Measurements from ENCODE around the gene AADACL4.

AADACL4 gene

DNA sequence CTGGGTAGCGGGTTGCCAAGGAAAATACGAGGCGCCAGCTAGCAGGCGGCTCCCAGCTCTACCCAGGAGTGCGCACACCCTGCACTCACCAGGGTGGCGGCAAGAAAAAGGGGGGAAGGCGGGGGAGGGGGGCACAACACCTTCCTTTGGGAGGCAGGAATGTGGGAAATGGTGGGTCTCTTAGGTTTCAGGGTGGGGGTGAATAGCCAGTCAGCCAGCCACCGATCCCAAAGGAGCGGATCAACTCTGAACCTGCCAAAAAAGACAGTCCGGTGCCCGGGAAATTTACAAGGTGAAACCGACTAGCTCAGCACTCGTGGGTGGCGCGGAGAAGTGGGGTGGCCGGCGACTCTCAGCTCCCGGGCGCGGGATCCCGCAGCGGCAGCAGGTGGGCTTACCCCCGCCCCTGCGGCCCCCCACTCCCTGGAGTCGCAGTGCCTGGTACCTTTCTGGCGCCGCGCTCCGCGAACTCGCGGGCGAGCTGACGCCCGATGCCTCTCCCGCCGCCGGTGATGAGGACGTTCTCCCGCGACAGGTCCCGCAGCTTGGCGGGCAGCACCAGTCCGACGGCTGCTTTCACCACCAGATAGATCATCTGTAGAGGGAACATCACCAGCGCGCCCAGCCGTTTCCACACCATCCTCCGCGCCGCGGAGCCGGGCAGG is 27.0 kb upstream of the AADACL4 start:
- H3K9ac ChIP-seq (ENCODE audit: low read depth, low read length), result peak overlapping the region; percentile 65
- peak; percentile 71 for TF ChIP-seq EZH2 (IDR thresholded peaks at IDR 0.05; ENCODE audit: borderline replicate concordance, low read depth, low read length, severe bottlenecking)
- TF ChIP-seq, protein P1, sequence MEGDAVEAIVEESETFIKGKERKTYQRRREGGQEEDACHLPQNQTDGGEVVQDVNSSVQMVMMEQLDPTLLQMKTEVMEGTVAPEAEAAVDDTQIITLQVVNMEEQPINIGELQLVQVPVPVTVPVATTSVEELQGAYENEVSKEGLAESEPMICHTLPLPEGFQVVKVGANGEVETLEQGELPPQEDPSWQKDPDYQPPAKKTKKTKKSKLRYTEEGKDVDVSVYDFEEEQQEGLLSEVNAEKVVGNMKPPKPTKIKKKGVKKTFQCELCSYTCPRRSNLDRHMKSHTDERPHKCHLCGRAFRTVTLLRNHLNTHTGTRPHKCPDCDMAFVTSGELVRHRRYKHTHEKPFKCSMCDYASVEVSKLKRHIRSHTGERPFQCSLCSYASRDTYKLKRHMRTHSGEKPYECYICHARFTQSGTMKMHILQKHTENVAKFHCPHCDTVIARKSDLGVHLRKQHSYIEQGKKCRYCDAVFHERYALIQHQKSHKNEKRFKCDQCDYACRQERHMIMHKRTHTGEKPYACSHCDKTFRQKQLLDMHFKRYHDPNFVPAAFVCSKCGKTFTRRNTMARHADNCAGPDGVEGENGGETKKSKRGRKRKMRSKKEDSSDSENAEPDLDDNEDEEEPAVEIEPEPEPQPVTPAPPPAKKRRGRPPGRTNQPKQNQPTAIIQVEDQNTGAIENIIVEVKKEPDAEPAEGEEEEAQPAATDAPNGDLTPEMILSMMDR (IDR thresholded peaks at IDR 0.05; ENCODE audit: borderline replicate concordance, extremely low read depth, low read length, poor library complexity, severe bottlenecking), result no peak
- peak overlapping the region; percentile 90 for H3K27ac ChIP-seq (ENCODE audit: low read length)
- DNase-seq (peak; percentile 43), ATAC-seq (ENCODE audit: insufficient read depth, low read depth) (no peak)
- peaks cover 54% of the 10 kb centered on the region for H3K79me2 ChIP-seq (ENCODE audit: insufficient read depth, low read length)
- peak overlapping the region; percentile 60 to 65 for H3K4me3 ChIP-seq (ENCODE audit: low read depth in 1 of 2, low read length in 2 of 2)
- H4K20me1 ChIP-seq (ENCODE audit: insufficient read depth, low read length), result peaks cover 27% of the 10 kb centered on the region
- H3K27me3 ChIP-seq (ENCODE audit: insufficient read depth, low read length, poor library complexity), result peaks cover 5% of the 10 kb centered on the region
- peak overlapping the region; percentile 68 for H3K4me2 ChIP-seq (ENCODE audit: insufficient read depth, low read length)
- H2AFZ ChIP-seq (ENCODE audit: low read depth, low read length), result peak overlapping the region; percentile 63
- H3K4me1 ChIP-seq (ENCODE audit: insufficient read depth, low read length), result peaks cover 75% of the 10 kb centered on the region
- peaks cover 19% of the 10 kb centered on the region for H3K36me3 ChIP-seq (ENCODE audit: insufficient read depth, low read length)
- H3K9me3 ChIP-seq (ENCODE audit: insufficient read depth, low read length, severe bottlenecking), result no peaks in the 10 kb centered on the region

DNA sequence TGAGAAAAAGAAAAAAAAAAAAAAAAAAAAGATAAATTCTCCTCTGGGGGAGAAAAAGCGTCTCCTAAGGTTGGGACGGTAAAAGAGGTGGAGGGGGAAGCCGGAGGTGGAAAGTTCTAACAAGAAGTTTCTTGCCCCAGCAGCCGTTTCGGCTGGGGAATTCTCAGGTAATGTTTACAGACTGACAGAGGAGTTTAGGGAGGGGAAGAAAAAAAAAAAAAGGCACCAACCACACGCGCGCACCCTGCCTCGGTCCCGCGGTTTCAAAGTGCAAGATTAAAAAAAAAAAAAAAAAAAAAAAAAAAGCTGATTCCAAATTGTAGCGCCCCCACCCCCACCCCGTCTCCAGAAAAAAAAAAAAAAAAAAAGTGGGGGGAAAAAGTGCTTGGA is 26.4 kb upstream of the AADACL4 start:
- H3K4me3 ChIP-seq (ENCODE audit: low read depth in 1 of 2, low read length in 2 of 2), result peak overlapping the region; percentile 60 to 65; a peak in 3 of 4 replicates
- ATAC-seq (ENCODE audit: insufficient read depth, low read depth) (no peak), DNase-seq (no peak)
- H3K27ac ChIP-seq (ENCODE audit: low read length), result peak overlapping the region; percentile 90
- peaks cover 79% of the 10 kb centered on the region for H3K4me1 ChIP-seq (ENCODE audit: insufficient read depth, low read length)
- peak overlapping the region; percentile 64 for H2AFZ ChIP-seq (ENCODE audit: low read depth, low read length)
- H3K9ac ChIP-seq (ENCODE audit: low read depth, low read length), result peak overlapping the region; percentile 65
- H3K36me3 ChIP-seq (ENCODE audit: insufficient read depth, low read length), result peaks cover 13% of the 10 kb centered on the region
- peaks cover 21% of the 10 kb centered on the region for H4K20me1 ChIP-seq (ENCODE audit: insufficient read depth, low read length)
- peaks cover 47% of the 10 kb centered on the region for H3K79me2 ChIP-seq (ENCODE audit: insufficient read depth, low read length)
- no peaks in the 10 kb centered on the region for H3K9me3 ChIP-seq (ENCODE audit: insufficient read depth, low read length, severe bottlenecking)
- H3K27me3 ChIP-seq (ENCODE audit: insufficient read depth, low read length, poor library complexity), result peaks cover 5% of the 10 kb centered on the region
- TF ChIP-seq, protein P1 (IDR thresholded peaks at IDR 0.05; ENCODE audit: borderline replicate concordance, extremely low read depth, low read length, poor library complexity, severe bottlenecking), result no peak
- no peak for TF ChIP-seq EZH2 (IDR thresholded peaks at IDR 0.05; ENCODE audit: borderline replicate concordance, low read depth, low read length, severe bottlenecking)
- peak overlapping the region; percentile 68 for H3K4me2 ChIP-seq (ENCODE audit: insufficient read depth, low read length)

DNA sequence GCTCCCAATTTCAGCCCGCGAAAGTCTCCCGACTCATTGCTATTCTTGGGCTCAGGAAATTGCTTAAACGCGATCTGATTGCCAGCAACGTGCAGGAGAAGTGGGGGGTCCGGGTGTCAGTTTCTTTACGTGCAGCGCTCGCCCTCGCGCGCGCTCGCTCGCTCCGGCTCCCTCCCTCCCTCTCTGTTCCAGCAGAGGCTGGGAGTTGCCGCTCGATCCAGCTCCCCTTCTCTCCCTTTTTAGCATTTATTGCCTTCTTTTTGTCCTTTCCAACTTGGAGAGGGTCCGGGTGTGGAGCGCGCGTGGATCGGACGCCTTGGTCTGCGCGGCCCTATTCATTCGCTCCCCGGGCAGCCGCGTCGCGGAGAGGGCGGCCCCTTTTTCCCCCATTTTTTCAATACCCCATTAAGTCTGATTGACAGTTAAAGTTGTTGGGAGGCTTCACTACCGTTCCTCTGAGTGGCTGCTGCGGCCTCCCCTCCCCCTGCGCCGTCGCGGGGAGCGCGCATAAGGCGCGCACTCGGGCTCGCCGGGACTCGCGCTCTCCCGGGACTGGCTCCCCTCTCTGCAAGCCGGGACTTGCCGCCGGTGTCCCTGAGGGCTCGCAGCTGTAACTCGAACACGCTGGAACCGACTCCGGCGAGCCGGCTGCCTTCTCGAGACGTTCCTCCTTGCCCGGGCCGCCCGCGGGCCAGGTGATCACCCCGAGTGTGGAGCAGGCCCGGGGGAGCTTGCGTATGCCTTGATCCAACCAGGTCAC is 25.8 kb upstream of the AADACL4 start, which contains the start of gene DHRS3:
Gene DHRS3, minus strand, starts transcription at position 310 of the 760 bp plus-strand sequence. CDS start 862 bp downstream, outside the sequence.
- DNase-seq (peak; percentile 92), ATAC-seq (ENCODE audit: insufficient read depth, low read depth) (peak; percentile 76)
- Histone ChIP-seq H3K36me3 (ENCODE audit: insufficient read depth, low read length) (peaks cover 8% of the 10 kb centered on the region; the same call in 1 of the 2 replicates), H4K20me1 (ENCODE audit: insufficient read depth, low read length) (peaks cover 19% of the 10 kb centered on the region), H2AFZ (ENCODE audit: low read depth, low read length) (peak within 1 kb of the TSS; percentile 64), H3K27me3 (ENCODE audit: insufficient read depth, low read length, poor library complexity) (peaks cover 5% of the 10 kb centered on the region), H3K4me1 (ENCODE audit: insufficient read depth, low read length) (peaks cover 78% of the 10 kb centered on the region), H3K9ac (ENCODE audit: low read depth, low read length) (peak within 1 kb of the TSS; percentile 65), H3K27ac (ENCODE audit: low read length) (peak within 1 kb of the TSS; percentile 90), H3K4me3 (ENCODE audit: low read depth in 1 of 2, low read length in 2 of 2) (peak within 1 kb of the TSS; percentile 60 to 65), H3K79me2 (ENCODE audit: insufficient read depth, low read length) (peaks cover 42% of the 10 kb centered on the region), H3K4me2 (ENCODE audit: insufficient read depth, low read length) (peak within 1 kb of the TSS; percentile 68), H3K9me3 (ENCODE audit: insufficient read depth, low read length, severe bottlenecking) (no peaks in the 10 kb centered on the region)
- no peak for TF ChIP-seq EZH2 (IDR thresholded peaks at IDR 0.05; ENCODE audit: borderline replicate concordance, low read depth, low read length, severe bottlenecking)
- TF ChIP-seq, protein P1 (IDR thresholded peaks at IDR 0.05; ENCODE audit: borderline replicate concordance, extremely low read depth, low read length, poor library complexity, severe bottlenecking), result no peak
